HK-2 (cell line): ENCODE data around the gene MAPK1.
"Not testable (repeated sequence)": the region's sequence is repeated elsewhere in the genome, so short reads cannot be mapped to it uniquely, and the experiment has no call there.

Experiments
- DNase-seq: peaks from one replicate; pipeline ENCODE4 v3.0.0-alpha.2; 2018; ENCODE audit not compliant: unreplicated experiment

MAPK1 gene

DNA sequence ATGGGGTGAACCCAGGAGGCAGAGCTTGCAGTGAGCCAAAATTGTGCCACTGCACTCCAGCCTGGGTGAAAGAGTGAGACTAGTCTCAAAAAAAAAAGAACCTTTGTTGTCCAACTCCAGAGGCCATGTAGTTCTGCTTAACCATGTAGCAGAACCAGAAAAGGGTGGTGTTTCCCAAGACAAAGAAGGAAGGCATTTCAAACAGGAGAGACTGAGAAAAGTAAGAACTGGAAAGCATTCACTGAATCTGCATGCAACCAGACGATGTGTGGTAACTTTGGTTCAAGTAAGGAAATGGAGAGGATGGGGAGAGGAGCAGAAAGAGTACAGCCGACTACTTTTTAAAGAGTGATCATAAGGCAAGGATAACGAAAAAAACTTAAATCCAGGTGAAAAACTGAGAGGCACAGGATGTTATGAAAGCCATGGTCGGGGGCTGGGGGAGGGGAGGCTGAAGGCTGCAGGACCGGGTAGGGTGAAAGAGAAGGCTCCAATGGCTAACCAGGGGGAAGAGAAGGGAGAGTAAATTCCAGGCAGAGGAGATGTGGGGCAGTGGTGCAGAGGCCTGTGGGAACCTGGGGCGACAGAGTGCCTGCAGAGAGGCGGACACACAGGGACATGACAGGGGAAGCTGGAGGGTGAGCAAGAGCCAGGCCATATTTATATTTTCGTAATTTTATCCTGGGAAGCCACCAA is 48.8 kb downstream of the MAPK1 start:
- no peak for DNase-seq

DNA sequence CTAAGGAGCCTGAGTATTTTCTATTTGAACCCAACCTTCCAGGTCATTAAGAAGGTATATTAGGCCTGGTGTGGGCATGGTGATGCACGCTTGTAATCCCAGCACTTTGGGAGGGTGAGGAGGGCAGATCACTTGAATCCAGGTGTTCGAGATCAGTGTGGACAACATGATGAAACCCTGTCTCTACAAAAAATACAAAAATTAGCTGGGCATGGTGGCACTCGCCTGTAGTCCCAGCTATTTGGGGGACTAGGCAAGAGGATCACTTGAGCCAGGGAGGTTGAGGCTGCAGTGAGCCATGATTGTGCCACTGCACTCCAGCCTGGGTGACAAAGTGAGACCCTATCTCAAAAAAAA is 50.0 kb downstream of the MAPK1 start:
- DNase-seq: not testable (repeated sequence)

DNA sequence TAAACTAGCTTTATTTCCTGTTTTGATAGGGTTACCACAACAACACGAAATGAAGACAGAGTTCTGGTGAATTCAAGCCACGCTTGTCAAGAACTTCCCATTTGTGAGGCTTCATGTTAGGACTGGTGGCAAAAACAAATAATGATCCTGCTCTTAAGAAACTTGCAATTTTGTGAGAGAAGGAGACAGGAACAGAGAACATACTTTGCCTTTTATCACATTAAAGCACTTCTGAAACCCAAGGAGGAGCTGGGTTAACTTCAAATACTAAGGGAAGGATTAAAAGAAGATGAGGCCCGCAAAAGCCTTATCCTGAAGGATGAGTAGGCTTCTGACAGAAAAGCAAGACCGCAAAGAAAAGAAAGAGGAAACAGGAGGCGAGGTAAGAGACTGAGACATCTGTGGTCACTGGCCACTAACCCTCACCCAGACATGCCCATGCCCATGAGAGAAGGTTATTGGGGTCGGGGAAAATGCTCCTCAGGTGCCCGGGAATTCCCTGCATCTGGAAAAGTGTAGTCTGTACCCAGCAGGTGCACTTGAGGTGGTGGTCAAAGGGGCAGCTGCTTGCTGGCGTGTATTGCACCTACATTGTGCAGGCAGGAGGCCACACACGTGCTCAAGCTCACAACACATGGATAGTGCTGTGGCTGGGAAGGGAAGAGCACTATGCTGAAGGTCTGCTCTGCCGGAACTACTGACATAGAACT is 50.5 kb downstream of the MAPK1 start:
- DNase-seq: no peak

- DNase-seq: no peak
Measured at GRCh38 chr22:21816472-21816786, 51.0 kb downstream of the MAPK1 start.

GRCh38 chr22:21815958-21816357 is 51.5 kb downstream of the MAPK1 start:
- no peak for DNase-seq

- DNase-seq: no peak
Measured at GRCh38 chr22:21815357-21815756, 52.1 kb downstream of the MAPK1 start.

DNA sequence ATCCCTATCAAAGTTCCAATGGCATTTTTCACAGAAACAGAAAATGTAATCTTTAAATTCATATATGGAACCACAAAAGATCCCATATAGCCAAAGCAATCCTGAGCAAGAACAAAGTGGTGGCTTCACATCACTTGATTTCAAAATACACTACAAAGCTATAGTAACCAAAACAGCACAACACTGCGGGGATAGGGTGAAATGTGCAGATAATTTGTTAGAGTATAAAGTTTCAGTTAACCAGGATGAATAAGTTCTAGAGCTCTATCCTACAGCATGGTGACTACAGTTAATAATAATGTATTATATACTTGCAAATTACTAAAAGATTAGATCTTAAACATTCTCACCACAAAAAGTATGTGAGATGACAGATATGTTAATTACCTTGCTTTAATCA is 55.5 kb downstream of the MAPK1 start:
- no peak for DNase-seq

GRCh38 chr22:21807544-21808529 is 59.6 kb downstream of the MAPK1 start:
- no peak for DNase-seq

DNA sequence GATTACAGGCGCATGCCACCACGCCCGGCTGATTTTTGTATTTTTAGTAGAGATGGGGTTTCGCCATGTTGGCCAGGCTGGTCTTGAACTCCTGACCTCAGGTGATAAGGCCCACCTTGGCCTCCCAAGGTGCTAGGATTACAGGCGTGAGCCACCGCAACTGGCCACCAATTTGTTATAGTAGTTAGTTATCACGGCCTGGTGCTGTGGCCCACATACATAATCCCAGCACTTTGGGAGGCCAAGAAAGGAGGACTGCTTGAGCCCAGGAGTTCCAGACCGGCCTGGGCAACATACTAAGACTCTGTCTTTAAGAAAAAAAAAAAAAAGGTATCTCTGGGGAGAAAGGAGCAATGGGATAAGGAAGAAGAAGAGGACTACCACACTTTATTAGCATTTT is 62.1 kb downstream of the MAPK1 start:
- DNase-seq: not testable (repeated sequence)

- no peak for DNase-seq
Measured at GRCh38 chr22:21803811-21804249, 63.6 kb downstream of the MAPK1 start.

DNA sequence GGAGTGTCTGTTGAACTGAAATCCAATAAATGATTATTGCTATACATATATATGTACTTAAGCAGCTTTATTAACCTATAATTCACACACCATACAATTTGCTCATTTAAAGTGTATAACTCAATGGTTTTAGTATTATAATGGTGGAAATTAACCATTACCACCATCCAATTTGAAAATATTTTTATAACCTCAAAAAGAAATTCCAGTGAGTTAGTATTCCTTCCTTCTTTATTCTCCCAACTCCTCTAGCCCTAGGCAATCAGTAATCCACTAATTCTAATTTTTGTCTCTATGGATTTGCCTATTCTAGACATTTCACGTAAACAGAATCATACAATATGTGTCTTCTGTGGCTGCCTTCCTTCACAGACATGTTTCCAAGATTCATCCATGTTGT is 64.8 kb downstream of the MAPK1 start:
- no peak for DNase-seq

GRCh38 chr22:21802056-21802455 is 65.4 kb downstream of the MAPK1 start:
- no peak for DNase-seq

DNA sequence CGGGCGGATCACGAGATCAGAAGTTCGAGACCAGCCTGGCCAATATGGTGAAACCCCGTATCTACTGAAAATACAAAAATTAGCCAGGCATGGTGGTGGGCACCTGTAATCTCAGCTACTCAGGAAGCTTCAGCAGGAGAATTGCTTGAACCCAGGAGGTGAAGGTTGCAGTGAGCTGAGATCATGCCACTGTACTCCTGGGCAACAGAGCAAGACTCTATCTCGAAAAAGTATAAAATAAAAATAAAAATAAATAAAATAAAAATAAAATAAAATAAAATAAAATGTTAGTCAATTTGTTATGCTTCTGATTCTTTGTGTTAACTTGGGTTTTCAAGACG is 66.2 kb downstream of the MAPK1 start:
- DNase-seq: not testable (repeated sequence)

DNA sequence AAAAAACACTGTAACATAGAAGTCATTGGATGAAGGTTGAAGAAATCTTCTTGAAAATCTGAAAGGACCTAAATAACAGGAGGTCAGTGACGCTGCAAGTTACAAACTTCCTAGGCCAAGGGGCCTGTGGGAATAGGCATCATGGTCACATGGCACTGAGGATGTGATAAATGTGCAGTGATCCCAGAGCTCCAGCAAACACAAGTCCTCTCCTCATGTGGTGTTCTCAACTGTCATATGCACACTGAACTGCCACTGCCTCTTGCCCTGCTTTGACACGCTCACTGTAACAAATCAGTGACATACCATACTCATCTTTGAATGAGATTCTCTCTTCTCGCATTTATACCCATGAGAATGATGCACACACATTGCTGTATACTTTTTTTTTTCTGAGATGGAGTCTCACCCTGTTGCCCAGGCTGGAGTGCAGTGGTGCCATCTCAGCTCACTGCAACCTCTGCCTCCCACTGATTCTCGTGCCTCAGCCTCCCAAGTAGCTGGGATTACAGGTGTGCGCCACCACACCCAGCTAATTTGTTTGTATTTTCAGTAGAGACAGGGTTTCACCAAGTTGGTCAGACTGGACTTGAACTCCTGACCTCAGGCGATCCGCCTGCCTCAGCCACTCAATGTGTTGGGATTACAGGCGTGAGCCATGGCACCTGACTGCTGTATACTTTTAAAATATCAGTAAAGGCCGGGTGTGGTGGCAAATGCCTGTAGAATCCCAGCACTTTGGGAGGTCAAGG is 66.7 kb downstream of the MAPK1 start:
- DNase-seq: no peak

- DNase-seq: no peak
Measured at GRCh38 chr22:21797444-21798221, 69.8 kb downstream of the MAPK1 start.

DNA sequence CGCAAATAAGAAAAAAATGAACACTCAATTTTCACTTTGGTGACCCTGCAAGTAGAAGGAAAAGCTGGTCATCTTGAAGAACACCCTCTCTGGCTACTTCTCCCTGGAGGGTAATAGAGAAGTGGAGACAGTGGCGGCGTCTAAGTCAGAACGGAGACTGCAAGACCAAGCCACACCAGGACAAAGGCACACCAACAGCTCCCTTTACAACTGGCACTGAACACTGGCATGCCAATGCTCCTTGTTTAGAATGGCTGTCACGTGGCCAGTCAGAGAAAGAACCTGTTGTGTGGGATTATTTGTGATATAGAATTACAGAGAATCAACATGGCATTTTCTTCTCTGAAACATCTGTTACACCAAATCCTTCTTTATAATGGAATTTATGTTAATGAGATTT is 70.6 kb downstream of the MAPK1 start:
- no peak for DNase-seq

DNA sequence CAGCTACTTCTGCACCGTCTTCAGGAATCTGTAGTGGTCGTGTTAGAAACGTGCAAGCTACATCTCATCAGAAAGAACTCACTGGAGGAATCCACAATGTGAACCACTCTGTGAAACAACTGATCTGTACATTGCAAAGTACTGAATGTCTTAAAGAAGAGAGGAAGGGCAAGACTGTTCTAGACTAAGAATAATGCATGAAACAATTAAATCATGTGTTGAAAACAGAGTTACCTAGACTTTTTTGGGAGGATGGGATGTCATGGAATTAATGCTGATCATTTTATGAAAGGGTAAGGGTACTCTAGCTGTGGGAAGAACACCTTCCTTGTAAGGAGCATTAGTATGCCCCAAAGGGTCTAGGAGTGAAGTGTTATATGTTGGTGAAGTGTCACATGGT is 71.2 kb downstream of the MAPK1 start:
- DNase-seq: no peak

GRCh38 chr22:21793716-21794115 is 73.7 kb downstream of the MAPK1 start:
- not testable (repeated sequence) for DNase-seq

GRCh38 chr22:21791635-21792625 is 75.5 kb downstream of the MAPK1 start:
- DNase-seq: no peak
